Measurements from ENCODE around the gene MLN. TPM values are rescaled to one million over a fixed set of nuclear protein-coding genes. Genes with fewer than 3 reads are reported as not detected.
A peak's percentile ranks its signal among the peaks of the same experiment; 100 is the strongest.

MLN gene
- total RNA-seq, 1 donor from 2014 or later = not detected

DNA sequence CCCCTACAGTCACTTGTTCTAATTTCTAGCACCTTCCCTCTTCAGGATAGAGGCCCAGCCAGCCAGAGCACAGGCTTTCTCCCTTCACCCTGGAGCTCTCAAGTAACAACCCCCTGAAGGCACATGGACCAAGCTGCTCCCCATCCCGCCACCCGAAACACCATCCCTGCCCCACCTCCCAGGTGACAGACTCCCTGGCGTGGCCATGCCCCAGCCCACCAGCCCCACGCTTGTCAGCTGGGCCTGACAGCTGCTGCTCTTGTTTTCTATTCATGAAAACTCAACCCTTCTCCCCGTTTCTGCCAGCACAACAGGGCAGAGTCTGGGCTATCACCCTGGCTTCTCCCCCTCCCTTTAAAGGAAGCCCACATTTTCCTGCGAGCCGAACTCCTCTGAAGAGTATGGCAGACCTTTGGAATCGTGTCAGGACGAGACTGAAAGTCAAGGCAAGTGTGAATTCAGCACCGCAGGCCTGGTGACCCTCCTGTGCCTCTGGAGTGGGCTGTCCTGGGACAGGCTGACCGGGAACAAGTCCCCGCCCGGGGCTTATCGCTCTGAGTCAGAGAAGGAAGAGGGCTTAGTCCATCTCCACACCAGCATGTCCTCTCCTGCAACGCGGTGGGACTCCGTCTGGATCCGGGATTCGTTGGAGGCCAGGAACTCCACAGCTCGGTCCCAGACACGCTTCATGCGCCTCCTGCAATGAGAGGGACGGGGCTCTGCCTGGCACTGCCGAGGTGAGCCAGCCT, 31.5 kb downstream of the MLN start:
- Mint-ChIP-seq H3K4me1 (ENCODE audit: low read depth) (peaks cover 4% of the 10 kb centered on the region), H3K27ac (no peak overlapping the region), H3K9me3 (ENCODE audit: low read depth) (no peaks in the 10 kb centered on the region), H3K4me3 (ENCODE audit: low read depth) (no peak overlapping the region), H3K27me3 (peaks cover 18% of the 10 kb centered on the region), H3K36me3 (ENCODE audit: insufficient read depth) (peaks cover 24% of the 10 kb centered on the region)
- TF ChIP-seq, protein P1, sequence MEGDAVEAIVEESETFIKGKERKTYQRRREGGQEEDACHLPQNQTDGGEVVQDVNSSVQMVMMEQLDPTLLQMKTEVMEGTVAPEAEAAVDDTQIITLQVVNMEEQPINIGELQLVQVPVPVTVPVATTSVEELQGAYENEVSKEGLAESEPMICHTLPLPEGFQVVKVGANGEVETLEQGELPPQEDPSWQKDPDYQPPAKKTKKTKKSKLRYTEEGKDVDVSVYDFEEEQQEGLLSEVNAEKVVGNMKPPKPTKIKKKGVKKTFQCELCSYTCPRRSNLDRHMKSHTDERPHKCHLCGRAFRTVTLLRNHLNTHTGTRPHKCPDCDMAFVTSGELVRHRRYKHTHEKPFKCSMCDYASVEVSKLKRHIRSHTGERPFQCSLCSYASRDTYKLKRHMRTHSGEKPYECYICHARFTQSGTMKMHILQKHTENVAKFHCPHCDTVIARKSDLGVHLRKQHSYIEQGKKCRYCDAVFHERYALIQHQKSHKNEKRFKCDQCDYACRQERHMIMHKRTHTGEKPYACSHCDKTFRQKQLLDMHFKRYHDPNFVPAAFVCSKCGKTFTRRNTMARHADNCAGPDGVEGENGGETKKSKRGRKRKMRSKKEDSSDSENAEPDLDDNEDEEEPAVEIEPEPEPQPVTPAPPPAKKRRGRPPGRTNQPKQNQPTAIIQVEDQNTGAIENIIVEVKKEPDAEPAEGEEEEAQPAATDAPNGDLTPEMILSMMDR (IDR thresholded peaks at IDR 0.05; ENCODE audit: unreplicated experiment) = no peak
- DNase-seq (ENCODE audit: low spot score, unreplicated experiment) = no peak

DNA sequence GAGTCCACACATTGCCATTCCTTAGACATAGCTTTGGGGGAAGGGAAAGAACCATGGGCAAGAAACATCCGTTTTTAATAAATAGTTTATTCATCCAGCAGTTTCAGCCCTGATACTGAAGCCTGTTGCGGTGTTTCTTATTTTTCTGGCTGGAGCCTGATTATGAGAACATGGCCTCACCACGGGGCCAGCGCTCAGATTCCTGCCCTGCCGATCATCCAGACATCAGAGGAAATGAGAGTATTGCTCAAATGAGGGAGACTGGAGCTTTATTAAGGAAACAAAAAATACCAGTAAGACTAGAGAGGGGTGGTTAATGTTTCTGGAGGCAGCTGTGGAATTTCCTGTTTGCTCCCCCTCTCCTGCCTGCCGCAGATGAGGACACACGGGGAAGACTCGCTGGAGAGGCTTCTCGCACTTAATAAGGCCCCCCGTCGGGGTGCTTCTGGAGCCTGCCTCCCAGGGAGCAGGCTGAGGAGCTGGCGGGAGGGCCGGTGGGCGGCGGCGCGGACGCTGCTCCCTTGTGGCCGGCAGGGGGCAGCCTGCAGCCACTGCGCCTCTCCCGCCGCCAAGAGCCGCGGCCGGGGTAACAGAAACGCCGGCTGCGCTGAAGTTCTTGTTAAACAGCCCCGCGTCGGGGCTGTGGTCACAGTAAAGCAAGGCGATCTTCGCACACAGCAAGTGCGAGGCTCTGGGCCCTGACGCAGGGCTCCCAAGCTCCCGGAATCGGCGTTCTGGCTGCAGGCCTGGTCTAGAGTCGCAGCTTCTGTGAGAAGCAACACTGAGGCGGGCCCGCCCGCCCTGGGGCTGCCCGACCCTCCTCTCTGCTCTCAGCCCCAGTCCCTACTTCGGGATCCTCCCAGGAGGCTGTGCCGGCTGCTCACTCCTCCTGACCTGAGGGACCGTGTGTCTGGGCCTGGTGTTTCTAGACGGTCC, 32.4 kb downstream of the MLN start:
- Mint-ChIP-seq H3K4me1 (ENCODE audit: low read depth) (peaks cover 4% of the 10 kb centered on the region), H3K27ac (no peak overlapping the region), H3K9me3 (ENCODE audit: low read depth) (no peaks in the 10 kb centered on the region), H3K36me3 (ENCODE audit: insufficient read depth) (peaks cover 21% of the 10 kb centered on the region), H3K4me3 (ENCODE audit: low read depth) (no peak overlapping the region), H3K27me3 (peaks cover 24% of the 10 kb centered on the region)
- TF ChIP-seq, protein P1 (IDR thresholded peaks at IDR 0.05; ENCODE audit: unreplicated experiment) = peak; percentile 93
- DNase-seq (ENCODE audit: low spot score, unreplicated experiment) = peak; percentile 50

DNA sequence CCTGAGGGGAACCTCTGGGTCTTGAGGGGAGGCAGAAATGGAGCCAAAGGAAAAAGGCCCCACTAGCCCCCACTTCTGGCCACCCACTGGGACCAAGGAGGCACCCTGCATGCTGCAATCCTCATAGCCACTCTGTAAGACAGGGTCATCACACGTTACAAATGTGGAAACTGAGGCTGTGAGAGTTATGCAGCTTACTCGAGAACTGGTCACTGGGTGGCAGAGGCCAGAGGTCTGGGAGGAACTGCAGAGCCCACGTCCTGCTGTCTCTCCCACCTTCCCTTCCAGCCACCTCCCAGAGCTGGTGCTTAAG, 33.0 kb downstream of the MLN start:
- Mint-ChIP-seq H3K9me3 (ENCODE audit: low read depth) (no peaks in the 10 kb centered on the region), H3K27ac (no peak overlapping the region), H3K27me3 (peaks cover 25% of the 10 kb centered on the region), H3K4me1 (ENCODE audit: low read depth) (peaks cover 4% of the 10 kb centered on the region), H3K36me3 (ENCODE audit: insufficient read depth) (peaks cover 15% of the 10 kb centered on the region), H3K4me3 (ENCODE audit: low read depth) (no peak overlapping the region)
- no peak for DNase-seq (ENCODE audit: low spot score, unreplicated experiment)
- TF ChIP-seq, protein P1 (IDR thresholded peaks at IDR 0.05; ENCODE audit: unreplicated experiment) = no peak

DNA sequence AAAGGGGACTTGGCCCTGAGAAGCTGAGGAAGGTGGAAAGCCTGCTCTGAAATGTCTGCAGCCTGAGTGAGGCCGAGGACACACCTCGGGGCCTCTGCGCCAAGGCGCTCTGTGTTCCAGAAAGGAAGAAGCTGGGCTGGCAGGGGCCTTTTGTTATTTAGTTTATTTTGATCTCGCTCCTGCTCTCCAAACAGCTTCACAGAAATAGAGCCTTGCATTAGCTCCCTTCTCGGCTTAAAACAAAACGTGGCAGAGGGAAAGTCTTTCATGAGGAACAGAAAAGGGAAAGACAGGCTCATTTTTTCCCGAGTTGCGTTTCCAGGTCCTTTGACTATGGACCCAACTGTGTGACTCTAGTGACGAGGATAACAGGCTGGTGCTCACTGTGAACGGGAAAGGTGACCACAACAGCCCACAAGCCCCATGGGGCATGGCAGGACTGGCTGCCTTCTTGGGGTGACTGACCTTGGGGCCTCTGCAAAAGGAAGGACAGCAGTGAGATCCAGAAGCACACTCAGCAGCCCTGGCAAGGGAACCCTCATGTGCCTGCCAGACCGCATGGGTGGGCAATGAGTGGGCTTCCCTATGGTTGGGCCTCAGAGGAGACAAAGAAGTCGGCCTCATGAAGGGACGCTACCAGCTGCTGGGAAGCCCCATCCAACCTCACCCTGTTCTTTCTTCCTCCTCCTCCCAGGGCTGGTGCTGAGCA, 33.5 kb downstream of the MLN start:
- H3K27ac Mint-ChIP-seq = no peak overlapping the region
- H3K27me3 Mint-ChIP-seq = peaks cover 25% of the 10 kb centered on the region
- DNase-seq (ENCODE audit: low spot score, unreplicated experiment) = no peak
- peaks cover 4% of the 10 kb centered on the region for H3K4me1 Mint-ChIP-seq (ENCODE audit: low read depth)
- peaks cover 12% of the 10 kb centered on the region for H3K36me3 Mint-ChIP-seq (ENCODE audit: insufficient read depth)
- no peak overlapping the region for H3K4me3 Mint-ChIP-seq (ENCODE audit: low read depth)
- TF ChIP-seq, protein P1 (IDR thresholded peaks at IDR 0.05; ENCODE audit: unreplicated experiment) = no peak
- no peaks in the 10 kb centered on the region for H3K9me3 Mint-ChIP-seq (ENCODE audit: low read depth)

DNA sequence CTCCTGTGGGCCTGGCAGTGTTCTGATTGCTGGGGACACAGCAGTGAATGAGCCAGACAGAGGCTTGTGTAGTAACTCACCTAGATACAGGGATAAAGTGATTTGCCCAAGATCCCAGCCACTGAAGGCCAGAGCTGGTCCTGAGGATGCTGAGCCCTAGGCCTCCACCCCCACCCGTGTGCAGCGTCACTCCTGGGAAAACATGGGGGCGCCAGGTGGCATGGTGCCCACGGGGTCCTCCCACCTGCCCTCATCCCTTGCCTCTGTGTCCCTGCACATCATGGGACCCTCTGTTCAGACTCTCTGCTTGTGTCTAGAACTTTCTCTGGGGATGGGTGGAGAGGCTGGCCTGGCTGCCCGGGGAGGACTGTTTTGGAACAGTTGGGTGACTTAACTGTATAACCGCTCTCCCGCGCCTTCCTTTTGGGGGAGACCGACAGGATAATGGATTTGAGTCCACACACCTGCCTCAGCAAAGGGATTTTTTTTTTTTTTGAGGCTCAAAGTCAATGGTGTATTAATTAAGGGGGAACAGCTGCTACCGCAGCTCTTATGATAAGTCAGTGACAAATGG, 34.5 kb downstream of the MLN start:
- peaks cover 25% of the 10 kb centered on the region for H3K27me3 Mint-ChIP-seq
- H3K27ac Mint-ChIP-seq = no peak overlapping the region
- H3K4me3 Mint-ChIP-seq (ENCODE audit: low read depth) = no peak overlapping the region
- DNase-seq (ENCODE audit: low spot score, unreplicated experiment) = no peak
- peaks cover 8% of the 10 kb centered on the region for H3K36me3 Mint-ChIP-seq (ENCODE audit: insufficient read depth)
- peaks cover 4% of the 10 kb centered on the region for H3K4me1 Mint-ChIP-seq (ENCODE audit: low read depth)
- no peaks in the 10 kb centered on the region for H3K9me3 Mint-ChIP-seq (ENCODE audit: low read depth)
- TF ChIP-seq, protein P1 (IDR thresholded peaks at IDR 0.05; ENCODE audit: unreplicated experiment) = no peak

Data from progenitor cell of endocrine pancreas (in vitro differentiated cells).